HepG2 (cell line): Measurements from ENCODE around the gene CYP4F22. TPM values are rescaled to one million over a fixed set of nuclear protein-coding genes. Genes with fewer than 3 reads are reported as not detected.

Experiments
- ATF7-NPFF ChIP-seq: sonication (generic); formaldehyde crosslinking; IDR thresholded peaks from 2 replicates; pipeline ENCODE4 v1.8.1; 2023; ENCODE audit warnings: mild to moderate bottlenecking, low read depth, missing genetic modification reagents, moderate library complexity
- CEBPB ChIP-seq: IDR thresholded peaks from 2 replicates; pipeline ENCODE4 v1.6.1; 2011; ENCODE audit warnings: low read depth, low read length, improper control_type of control experiment, borderline replicate concordance
- CSRNP2 ChIP-seq: sonication (generic); formaldehyde crosslinking; conservative IDR thresholded peaks from 2 replicates; pipeline ENCODE4 v1.8.0; 2022; ENCODE audit warnings: low read depth, missing genetic modification reagents
- HDAC1 ChIP-seq: sonication (generic); formaldehyde crosslinking; IDR thresholded peaks from 2 replicates; pipeline ENCODE4 v1.5.1; 2020; ENCODE audit warnings: mild to moderate bottlenecking, missing genetic modification reagents
- HDAC2 ChIP-seq: sonication (generic); formaldehyde crosslinking; IDR thresholded peaks from 2 replicates; pipeline ENCODE4 v1.4.0; 2020; ENCODE audit warnings: missing genetic modification reagents
- HMG20A ChIP-seq: IDR thresholded peaks from 2 replicates; pipeline ENCODE4 v1.6.1; 2016; ENCODE audit warnings: borderline replicate concordance
- MTA1 ChIP-seq: sonication (generic); formaldehyde crosslinking; IDR thresholded peaks from 2 replicates; pipeline ENCODE4 v1.4.0; 2020; ENCODE audit warnings: missing genetic modification reagents, mild to moderate bottlenecking, borderline replicate concordance
- NCOR1 ChIP-seq: fragments of 200-600 bp; sonication (generic); IDR thresholded peaks from 2 replicates; pipeline ENCODE4 v1.7.0; 2017; ENCODE audit warnings: antibody characterized with exemption, low read length, borderline replicate concordance
- NR2F6 ChIP-seq, 2 experiments: IDR thresholded peaks; 2 replicates each; pipeline ENCODE4 v1.6.1; 2016; ENCODE audit warnings: antibody characterized with exemption in 1 of 2, mild to moderate bottlenecking in 1 of 2
- PATZ1 ChIP-seq: sonication (generic); formaldehyde crosslinking; IDR thresholded peaks from 2 replicates; pipeline ENCODE4 v1.4.0; 2020; ENCODE audit warnings: missing genetic modification reagents
- PPARG ChIP-seq: conservative IDR thresholded peaks from 2 replicates; pipeline ENCODE4 v1.6.1; 2016; ENCODE audit warnings: missing biosample characterization, missing genetic modification reagents
- RARA ChIP-seq: IDR thresholded peaks from 2 replicates; pipeline ENCODE4 v1.6.1; 2016; ENCODE audit warnings: missing genetic modification reagents, missing compliant biosample characterization
- RFXAP ChIP-seq: sonication (generic); formaldehyde crosslinking; IDR thresholded peaks from 2 replicates; pipeline ENCODE4 v1.4.0; 2020; ENCODE audit warnings: missing genetic modification reagents, borderline replicate concordance
- SKI ChIP-seq: fragments of 450-650 bp; IDR thresholded peaks from one replicate; pipeline ENCODE4 v1.6.1; 2018; ENCODE audit warnings: mild to moderate bottlenecking; ENCODE audit not compliant: partially characterized antibody
- SOX6 ChIP-seq, 2 experiments: fragments of 450-650 bp in 1 of 2; sonication (generic) in 1 of 2; formaldehyde crosslinking in 1 of 2; IDR thresholded peaks; 2 replicates each; pipeline versions ENCODE4 v1.4.0 to v1.6.1; 2017 to 2020; ENCODE audit warnings: antibody characterized with exemption in 1 of 2, mild to moderate bottlenecking in 1 of 2, missing genetic modification reagents in 1 of 2
- ZFX ChIP-seq: sonication (generic); formaldehyde crosslinking; IDR thresholded peaks from 2 replicates; pipeline ENCODE4 v1.4.0; 2020; ENCODE audit warnings: mild to moderate bottlenecking, low read depth, missing genetic modification reagents, moderate library complexity
- ZMYM2 ChIP-seq: sonication (generic); formaldehyde crosslinking; IDR thresholded peaks from 2 replicates; pipeline ENCODE4 v1.8.0; 2022; ENCODE audit warnings: mild to moderate bottlenecking, missing genetic modification reagents
- polyA plus RNA-seq, 8 experiments: library from polyadenylated mRNA; depleted of rRNA in 3 of 8; stranded (reverse) in 7 of 8; unstranded in 1 of 8; fragments of >200 nt; fragmentation: Illumina TruSeq in 4 of 8; extraction: Trizol in 4 of 8; gene quantifications; 2 replicates each; pipeline versions ENCODE4 v1.2.1 to v1.2.3, GENCODE V29; 2011 to 2016; ENCODE audit warnings: low read depth in 4 of 8, missing spikeins in 1 of 8, mixed read lengths in 1 of 8; ENCODE audit not compliant: insufficient read depth in 1 of 8
- total RNA-seq, 5 experiments: library from RNA; depleted of rRNA; stranded (reverse); fragments of >200 nt; fragmentation: Illumina TruSeq; extraction: Trizol; gene quantifications; 2 replicates each; pipeline ENCODE4 v1.2.3, GENCODE V29; 2016; ENCODE audit warnings: low read depth in 1 of 5
- TF ChIP-seq, protein P1 (sequence below): sonication (generic); formaldehyde crosslinking; conservative IDR thresholded peaks from 2 replicates; pipeline ENCODE4 v1.4.0; 2020; ENCODE audit warnings: mild to moderate bottlenecking, missing genetic modification reagents, moderate library complexity

Gene CYP4F22
- total and polyA plus RNA-seq, 2 of the 13 experiments (the other 11 are each of a cell fraction or from before 2014, with no cell fraction given), result 0.05 TPM; not detected in 1

DNA sequence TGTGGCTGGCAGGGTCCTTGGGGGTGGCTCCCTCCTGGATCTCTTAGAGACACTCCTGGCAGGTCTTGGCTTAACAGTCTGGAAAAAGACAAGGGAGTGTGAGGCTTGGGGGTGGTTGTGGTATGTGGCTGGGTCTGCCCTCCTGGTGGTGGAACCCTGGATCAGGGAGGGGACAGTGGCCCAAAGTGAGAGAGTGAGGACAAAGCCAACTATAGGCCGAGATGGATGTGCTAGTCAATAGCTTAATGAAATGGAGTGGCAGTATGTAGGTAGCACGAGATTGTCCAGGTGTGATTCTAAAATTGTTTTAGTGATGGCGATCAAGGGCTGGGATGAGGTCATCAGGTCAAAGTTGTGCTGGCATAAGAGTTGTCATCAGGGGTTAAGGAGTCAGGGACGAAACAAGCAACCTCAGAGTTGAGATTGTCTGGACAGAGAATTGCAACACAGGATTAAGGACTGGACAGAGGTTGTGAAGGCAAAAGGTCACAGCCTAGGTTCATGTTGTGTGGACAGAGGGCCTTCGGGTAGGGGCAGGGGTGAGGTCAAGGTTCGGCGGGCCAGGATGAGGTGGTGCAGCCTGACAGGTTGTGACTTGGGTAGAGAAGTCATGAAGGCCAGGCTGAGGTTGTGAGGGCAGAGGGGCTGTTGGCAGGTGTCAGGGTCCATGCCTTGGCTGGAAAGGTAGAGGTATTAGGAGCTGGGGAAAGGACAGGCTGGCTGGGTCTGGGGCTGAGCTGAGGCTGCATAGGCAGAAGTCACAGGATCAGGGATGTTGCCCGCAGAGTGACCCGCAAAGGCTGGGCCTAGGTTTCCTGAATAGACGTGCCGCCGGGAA lies 39.4 kb upstream of the CYP4F22 start (continued):
- TF ChIP-seq NR2F6 (IDR thresholded peaks at IDR 0.05) (peak; percentile 98), NR2F6 (CRISPR knock-in tag; IDR thresholded peaks at IDR 0.05) (peak; percentile 91), HMG20A (CRISPR knock-in tag) (0 out of 2 replicates have a peak, but pooled peaks have one; percentile 28), MTA1 (CRISPR knock-in tag) (peak; percentile 75), RARA (peak; percentile 96), CEBPB (peak; percentile 81), CSRNP2 (no peak), SOX6 (IDR thresholded peaks at IDR 0.05) (no peak), SOX6 (CRISPR knock-in tag; IDR thresholded peaks at IDR 0.05) (peak; percentile 68), SKI (peak; percentile 85), HDAC2 (peak; percentile 25; the same call in 1 of the 2 replicates), ZFX (CRISPR knock-in tag) (0 out of 2 replicates have a peak, but pooled peaks have one; percentile 18), ATF7-NPFF (CRISPR knock-in tag) (no peak), HDAC1 (CRISPR knock-in tag) (peak; percentile 64; the same call in 1 of the 2 replicates), RFXAP (CRISPR knock-in tag) (no peak), PPARG (CRISPR knock-in tag) (peak; percentile 34; the same call in 1 of the 2 replicates), NCOR1 (peak; percentile 85), ZMYM2 (peak; percentile 81), PATZ1 (peak; percentile 16; the same call in 1 of the 2 replicates)
- TF ChIP-seq, protein P1, sequence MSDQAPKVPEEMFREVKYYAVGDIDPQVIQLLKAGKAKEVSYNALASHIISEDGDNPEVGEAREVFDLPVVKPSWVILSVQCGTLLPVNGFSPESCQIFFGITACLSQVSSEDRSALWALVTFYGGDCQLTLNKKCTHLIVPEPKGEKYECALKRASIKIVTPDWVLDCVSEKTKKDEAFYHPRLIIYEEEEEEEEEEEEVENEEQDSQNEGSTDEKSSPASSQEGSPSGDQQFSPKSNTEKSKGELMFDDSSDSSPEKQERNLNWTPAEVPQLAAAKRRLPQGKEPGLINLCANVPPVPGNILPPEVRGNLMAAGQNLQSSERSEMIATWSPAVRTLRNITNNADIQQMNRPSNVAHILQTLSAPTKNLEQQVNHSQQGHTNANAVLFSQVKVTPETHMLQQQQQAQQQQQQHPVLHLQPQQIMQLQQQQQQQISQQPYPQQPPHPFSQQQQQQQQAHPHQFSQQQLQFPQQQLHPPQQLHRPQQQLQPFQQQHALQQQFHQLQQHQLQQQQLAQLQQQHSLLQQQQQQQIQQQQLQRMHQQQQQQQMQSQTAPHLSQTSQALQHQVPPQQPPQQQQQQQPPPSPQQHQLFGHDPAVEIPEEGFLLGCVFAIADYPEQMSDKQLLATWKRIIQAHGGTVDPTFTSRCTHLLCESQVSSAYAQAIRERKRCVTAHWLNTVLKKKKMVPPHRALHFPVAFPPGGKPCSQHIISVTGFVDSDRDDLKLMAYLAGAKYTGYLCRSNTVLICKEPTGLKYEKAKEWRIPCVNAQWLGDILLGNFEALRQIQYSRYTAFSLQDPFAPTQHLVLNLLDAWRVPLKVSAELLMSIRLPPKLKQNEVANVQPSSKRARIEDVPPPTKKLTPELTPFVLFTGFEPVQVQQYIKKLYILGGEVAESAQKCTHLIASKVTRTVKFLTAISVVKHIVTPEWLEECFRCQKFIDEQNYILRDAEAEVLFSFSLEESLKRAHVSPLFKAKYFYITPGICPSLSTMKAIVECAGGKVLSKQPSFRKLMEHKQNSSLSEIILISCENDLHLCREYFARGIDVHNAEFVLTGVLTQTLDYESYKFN (CRISPR knock-in tag), result peak; percentile 65
